NCI-H226 (cell line): ENCODE results near the gene PEX3.

ENCODE experiments used
- DNase-seq: peaks from one replicate; pipeline ENCODE4 v3.0.0-alpha.2; 2015

The PEX3 gene

DNA sequence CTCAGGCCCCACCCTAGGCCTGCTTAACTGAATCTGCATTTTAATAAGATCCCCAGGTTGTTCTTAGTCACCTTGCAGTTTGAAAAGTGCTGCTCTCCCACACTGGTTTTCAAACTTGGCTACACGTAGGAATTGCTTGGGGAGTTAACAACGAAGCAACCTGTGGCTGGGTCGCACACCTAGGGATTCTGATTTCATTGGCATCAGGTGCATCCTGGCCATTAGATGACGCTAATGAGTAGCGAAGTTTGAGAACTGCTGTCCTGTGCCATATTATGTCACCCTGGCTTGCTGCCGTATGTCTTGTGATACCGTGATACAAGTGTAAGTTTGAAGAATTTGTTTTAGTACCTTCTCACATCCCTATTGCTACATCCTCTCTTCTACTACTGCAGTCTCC is 89.1 kb downstream of the PEX3 start:
- no peak for DNase-seq

- DNase-seq: no peak
These were observed 89.6 kb downstream of the PEX3 start for GRCh38 chr6:143540192-143540591.
